Measurements from ENCODE around the gene KIF1A.

KIF1A gene

DNA sequence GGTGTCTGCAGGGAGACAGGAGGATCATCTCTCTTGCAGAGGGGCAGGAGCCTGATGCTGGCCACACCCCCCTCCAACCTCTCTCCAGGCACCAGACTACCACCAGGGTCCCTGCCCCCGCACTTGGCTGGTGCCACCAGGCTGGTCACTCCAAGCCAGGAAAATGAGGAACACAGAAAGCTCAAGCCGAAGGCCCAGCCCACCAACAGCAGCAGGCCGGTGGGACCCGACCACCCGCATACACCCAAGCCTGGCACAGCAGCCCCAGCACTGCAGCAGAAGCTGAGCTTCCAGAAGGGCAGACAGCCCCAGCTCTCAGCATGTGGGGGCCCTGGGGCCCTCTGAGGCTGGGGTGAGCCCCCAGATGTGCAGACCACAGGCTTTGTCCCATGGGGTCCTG lies 52.7 kb downstream of the KIF1A start:
- DNase-seq (ENCODE audit: low read depth) = no peak

DNA sequence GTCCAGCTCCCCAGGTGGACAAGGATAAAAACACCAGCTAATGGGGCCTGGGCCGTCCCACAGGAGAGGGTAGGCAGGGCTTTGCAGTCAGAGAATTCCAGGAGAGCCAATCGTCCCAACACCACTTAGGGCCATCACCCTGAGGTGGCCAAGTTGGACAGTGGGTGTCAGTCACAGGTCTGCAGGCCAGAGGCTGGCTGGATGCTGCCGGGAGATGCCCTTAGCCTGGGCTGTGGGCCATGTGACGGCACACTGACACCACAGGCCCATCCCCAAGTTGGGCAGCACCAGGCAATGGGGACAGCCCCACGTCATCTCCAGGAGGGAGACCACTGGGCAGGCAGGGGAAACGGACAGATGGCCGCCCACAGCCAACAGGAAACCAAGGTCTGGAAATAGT lies 53.9 kb downstream of the KIF1A start:
- no peak for DNase-seq (ENCODE audit: low read depth)

DNA sequence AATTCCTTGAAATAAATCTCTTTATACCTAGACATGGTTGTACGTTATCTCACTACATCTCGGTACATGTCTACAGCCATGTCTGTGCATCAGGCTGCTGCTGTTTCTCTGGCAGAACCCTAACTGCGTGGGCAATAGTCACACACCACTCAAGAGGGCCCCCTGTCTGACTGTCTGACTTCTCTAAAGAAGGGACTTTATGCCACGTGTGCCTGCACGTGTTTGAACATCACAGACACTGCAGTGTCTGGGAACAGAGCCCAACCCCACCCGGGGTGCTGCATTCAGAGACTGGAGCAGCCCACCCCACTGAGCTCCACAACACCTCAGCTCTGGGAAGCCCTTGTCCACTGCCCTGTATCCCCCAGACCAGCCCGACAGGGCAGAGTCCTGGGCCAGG lies 55.0 kb downstream of the KIF1A start:
- DNase-seq (ENCODE audit: low read depth) = no peak

DNA sequence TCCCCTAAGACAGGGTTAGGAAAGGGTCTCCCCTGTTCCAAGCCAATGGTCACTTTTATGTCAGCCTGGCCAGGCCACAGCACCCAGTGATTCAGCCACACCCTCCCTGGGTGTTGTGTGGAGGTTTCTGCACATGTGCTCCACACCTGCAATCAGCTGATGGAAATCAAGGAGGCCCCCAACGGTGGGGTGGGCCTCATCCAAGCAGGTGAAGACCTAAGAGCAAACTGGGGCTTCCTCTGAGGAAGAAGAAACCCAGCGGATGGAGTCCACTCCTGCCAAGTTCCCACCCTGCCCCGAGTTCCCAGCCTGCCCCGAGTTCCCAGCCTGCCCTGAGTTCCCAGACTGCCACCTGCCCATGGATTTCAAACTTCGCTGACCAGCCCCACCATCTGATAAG lies 55.4 kb downstream of the KIF1A start:
- no peak for DNase-seq (ENCODE audit: low read depth)

DNA sequence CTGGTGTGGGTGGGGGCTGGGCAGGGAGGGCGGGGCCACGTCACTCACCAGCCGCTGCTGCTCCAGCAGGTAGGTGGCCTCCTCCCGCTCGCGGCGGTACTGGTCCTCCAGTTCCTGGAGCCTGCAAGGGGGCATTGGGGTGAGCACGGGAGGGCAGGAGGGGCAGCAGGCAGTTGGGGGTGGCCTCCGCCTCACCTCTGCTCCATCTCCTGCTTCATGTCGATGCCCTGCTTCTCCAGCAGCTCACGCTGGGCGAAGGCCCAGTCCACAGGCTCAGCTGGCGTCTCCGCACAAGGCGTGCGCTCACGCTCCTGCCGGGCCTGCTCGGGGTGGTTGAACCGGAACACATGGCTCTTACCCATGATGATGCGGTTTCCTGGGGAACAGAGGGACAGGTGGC lies 57.0 kb downstream of the KIF1A start:
- no peak for DNase-seq (ENCODE audit: low read depth)

DNA sequence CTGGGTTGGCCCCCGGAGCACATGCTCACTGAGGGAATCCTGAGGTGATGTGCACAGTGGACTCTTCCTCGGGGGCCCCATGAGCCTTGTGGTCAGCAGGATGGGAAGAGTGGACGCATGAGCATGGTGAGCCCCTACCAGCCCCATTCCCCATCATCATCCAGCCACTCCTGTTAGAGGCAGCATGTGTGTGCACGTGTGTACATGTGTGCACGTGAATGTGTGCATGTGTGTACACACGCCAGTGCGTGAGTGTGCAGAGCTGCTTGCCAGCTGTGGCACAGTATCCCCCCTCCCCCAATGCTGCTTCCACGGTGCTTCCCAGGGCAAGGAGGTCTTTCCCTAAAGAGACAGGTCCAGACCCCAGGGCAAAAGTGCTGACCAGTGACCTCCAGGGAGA lies 57.8 kb downstream of the KIF1A start:
- no peak for DNase-seq (ENCODE audit: low read depth)

DNA sequence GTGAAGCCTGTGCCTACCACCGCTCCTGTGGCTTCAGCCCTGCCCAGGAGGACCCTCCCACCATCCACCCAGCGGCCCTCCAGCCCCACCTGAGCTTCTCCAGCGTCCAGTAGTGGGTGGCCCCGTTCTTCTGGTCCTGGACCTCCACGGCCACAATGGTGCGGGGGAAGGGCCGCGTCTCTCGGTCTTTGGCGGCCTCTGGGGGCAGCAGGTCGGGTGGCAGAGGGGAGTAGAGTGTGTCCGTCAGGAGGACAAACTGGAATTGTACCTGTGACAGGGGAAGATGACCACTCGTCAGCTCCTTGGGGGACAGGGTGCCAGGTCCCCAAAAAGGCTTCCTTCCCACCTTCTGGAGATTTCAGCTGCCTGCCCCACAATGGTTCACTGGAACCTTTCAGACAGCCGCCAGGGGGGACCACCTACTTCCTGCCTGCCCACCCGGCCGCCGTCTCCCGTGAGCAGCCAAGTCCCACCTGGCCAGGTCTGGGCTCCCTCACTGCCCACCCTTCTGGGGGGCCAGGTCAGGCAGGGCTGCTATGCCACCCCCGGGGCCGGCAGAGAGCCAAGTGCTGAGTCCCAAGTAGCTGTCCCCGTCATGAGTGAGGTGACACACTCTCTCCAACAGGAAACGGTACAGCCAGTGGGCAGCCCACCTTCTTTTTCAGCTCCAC lies 59.3 kb downstream of the KIF1A start:
- no peak for DNase-seq (ENCODE audit: low read depth)

DNA sequence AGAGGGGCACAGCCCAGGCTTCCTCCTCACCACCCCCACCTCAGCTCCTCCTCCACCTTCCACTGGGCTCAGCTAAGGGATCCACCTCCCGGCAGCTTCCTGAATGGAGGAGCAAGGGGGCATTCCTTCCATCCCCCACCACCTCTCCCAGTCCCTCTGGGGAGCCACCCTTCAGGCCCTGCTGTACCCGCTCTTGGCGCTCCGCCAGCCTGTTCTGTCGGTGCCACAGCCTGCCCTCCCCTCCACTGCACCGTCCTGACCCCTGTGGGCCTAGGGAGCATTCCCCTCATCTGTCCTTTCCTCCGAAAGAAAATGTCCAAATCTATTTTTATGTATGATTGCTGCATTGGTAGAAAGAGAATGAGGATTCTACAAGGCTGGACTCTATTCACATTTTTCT lies 59.9 kb downstream of the KIF1A start:
- DNase-seq (ENCODE audit: low read depth) = no peak

DNA sequence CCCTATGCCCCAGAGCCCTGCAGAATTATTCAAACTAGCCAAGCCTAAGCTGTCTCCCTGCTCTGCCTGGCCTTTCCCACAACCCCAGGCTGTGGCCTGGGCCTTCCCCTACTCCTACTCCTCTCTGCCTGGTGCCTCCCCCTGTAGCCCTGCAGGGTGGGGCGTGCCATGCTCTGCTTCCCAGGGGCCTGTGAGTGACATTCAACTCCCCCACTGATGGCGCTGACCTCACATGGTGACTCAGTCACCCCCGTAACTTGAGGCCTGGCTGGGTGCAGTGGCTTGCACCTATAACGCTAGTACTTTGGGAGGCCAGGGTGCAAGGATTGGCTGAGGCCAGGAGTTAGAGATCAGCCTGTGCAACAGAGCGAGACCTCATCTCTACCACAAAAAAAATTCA lies 60.6 kb downstream of the KIF1A start:
- no peak for DNase-seq (ENCODE audit: low read depth)

DNA sequence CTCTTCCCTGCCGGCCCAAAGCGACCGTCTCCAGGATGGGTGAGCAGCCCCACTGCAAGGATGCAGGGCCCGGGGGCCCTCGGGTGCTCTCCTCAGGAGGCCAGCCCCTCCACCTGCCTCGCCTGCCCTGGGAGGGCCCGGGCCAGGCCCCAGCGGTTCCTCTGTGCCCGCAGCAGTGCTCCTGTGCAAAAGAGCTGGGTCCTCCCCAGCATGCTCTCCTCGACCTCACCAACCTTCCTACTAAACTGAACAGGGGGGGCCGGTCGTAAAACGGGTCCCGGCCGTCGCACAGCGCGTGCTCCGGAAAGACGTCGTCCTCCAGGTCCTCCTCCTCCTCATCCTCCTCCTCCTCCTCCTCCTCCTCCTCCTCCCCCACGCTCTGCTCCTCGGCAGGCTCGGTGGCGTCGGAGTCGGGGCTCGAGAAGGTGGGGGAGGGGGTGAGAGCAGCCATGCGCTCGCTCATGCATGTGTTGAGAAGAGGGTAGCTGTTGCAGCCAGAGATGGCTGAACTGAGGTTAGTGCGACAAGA lies 62.9 kb downstream of the KIF1A start:
- no peak for DNase-seq (ENCODE audit: low read depth)

DNA sequence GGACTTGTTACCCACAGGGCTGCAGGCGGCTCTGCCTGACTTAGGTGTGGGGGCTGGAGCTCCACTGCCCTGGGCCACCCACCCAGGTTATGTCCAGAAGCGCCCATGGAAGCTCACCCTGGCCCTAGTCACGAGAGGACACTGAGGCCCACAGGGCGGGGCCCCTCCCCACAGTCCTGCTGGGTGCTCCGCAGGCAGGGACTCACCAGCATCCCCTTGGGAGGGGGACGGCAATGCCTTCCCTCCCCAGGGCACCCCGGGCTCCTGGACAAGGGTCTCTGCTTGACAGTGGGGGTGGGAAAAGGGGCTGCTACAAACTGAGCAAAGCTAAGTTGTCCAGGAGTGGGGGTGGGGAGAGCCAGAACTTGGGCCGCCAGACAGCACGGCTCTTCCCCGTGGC lies 67.8 kb downstream of the KIF1A start:
- DNase-seq (ENCODE audit: low read depth) = no peak

DNA sequence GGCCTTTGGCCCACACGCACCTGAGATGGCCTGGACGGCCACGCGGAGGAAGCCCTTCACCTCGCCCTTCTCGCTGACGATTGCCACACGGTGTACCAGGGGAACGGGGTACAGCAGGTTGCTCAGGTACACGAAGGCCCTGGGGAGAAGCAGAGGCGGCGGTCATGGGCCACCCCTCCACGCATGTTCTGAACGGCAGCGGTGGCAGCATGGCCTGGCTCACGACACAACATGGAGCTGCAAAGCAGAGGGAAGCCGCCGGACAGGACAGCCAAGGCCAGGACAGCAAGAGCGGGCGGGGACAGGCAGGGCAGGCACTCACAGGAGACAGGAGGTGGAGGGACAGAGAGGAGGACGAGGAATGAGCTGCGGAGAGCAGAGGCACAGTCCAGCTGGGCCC lies 69.6 kb downstream of the KIF1A start:
- no peak for DNase-seq (ENCODE audit: low read depth)

DNA sequence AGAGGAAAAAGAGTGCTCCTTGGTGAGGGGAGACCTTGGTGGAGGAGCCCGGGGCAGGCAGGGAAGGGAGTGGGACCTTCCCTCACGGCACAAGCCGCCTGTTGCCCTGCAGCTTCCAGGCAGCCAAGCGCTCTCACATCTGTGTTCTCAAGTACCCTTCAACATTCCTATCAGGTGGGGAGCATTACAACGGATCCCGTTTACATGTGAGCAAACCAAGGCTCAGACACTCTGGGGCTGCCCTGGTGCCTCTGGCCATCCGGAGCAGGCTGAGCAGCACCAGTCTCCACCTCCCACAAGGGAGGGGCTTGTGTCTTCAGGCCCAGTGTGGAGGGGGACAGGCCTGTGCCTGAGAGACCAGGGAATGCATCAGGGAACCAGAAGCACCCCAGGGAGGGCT lies 70.5 kb downstream of the KIF1A start:
- no peak for DNase-seq (ENCODE audit: low read depth)

DNA sequence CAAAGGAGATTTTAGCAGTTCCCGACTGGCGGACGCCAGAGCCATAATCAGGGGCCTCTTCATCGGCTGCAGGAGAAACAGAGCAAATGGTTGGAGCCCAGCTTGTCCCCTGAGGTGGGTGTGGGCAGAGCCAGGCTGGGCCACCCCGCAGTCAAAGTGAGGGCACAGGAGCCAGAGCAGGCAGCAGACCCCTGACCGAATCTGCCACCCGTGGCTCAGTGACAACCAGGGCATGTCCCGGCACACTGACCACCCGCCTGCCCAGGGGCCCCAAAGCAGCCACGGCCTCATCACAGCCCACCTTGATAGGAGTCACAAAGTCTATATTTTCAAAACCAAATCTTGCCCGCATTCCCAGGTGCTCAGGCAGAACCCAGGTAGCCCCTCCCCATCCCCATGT lies 72.8 kb downstream of the KIF1A start:
- DNase-seq (ENCODE audit: low read depth) = no peak

DNA sequence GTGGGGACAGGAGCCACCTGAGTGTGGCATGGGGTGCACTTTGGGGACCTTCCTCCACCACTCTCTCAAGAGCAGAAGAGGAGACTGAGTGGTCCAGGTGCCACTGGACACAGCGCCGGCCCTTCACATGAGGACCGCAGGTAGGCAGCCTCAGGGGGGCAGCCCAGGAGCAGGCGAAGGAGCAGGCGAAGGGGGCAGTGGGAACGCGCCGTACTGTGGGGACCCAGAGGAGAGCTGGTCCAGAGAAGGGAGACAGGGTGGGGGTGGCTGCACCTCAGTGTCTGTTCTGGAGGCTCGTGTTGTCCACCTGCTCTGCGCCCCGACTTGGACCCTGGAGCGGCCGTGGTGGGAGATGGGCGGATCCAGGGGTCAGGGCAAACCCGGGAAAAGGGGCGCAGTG lies 73.3 kb downstream of the KIF1A start:
- no peak for DNase-seq (ENCODE audit: low read depth)

DNA sequence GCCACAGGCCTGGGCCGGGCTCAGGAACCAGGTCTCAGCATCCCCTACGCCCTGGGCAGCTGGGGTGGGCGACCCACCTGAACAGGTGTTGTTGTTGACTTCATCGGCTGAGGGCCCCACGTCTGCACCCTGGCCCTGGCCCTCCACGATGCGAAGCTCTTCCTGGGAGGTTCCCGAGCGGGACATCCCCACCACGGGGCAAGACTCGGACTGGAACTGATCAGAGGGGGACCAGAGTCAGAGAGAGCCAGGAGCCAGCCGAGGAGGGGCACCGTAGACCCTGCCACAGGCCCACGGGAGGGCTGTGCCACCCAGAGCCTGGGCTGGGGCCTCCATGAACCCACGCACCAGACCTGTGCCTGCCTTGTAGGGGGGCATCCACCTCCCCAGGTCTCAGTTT lies 74.1 kb downstream of the KIF1A start:
- no peak for DNase-seq (ENCODE audit: low read depth)

DNA sequence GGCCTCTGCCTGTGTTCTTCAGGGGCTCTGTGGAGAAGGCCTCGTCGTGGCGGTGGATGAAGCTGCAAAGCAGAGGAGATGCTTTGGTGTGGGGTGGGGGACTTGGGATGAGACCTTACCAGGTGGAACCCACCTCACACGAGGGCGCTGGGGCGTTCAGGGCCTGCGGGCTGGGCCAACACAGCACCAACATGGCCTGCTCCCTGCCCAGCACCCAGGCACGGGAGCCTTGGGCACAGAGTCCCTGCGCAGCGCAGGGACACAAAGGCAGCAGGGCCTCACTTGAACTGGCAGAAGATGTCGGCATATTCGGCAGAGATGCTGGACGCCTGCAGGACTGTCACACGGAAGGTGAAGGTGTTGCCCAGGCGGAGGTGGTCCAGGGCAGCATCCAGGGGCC lies 74.6 kb downstream of the KIF1A start:
- no peak for DNase-seq (ENCODE audit: low read depth)

DNA sequence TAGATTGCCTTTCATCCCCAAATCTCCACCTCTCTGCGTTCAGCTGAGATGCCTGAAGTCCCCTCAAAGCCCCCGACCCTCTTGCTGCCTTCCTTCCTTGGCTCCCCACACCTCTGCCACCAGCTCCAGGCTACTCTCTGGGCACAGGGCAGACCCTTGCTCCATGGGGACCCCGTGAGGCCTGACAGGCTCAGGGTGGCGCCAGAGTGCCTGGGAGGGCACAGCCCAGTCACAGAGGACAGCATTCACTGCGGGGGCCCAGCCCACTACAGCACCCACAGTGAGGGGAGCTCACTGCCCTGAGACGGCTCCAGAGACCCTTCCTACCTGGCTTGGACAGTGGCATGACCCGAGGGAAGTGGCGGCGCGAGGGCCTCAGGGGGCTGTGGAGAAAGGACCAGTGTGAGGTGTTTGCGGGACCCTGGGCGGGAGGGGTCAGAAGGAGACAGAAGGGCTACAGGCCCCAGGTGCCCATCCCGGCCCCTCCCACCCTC lies 77.4 kb downstream of the KIF1A start:
- no peak for DNase-seq (ENCODE audit: low read depth)

DNA sequence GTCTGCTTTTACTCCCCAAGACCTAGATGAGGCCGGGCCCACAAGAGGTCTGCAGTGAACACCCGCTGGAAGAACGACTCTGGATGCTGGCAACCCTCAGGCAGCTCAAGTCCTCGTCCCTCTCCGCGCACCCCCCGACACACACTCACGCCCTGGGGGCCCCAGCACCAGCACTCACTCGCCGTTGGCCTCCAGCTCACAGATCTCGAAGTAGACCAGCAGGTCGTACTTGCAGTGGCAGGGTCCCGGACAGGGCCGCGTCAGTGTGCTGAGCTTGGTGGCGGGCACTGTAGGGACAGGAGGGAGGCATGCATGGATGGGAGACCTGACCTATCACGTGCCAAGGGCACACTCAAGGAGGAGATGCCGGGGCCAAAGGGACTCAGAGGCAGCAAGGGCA lies 78.9 kb downstream of the KIF1A start:
- DNase-seq (ENCODE audit: low read depth) = no peak

DNA sequence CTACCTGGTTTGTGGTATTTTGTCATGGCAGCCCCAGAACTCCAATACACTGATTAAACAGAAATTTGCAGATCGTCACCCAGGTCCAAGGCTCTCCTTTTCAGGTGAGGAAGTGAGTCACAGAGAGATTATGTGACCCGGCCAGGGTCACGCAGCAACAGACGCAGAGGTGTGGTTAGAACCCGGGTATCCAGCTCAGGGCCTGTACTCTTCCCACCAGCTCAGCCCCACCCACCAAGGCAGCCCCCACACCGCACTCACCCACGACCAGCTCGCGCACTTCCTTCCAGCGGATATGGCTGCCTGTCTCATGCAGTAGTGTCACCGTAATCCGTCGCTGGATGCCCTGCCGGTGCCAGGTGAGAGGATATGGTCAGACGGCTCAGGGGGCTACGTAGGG lies 80.2 kb downstream of the KIF1A start:
- no peak for DNase-seq (ENCODE audit: low read depth)

DNA sequence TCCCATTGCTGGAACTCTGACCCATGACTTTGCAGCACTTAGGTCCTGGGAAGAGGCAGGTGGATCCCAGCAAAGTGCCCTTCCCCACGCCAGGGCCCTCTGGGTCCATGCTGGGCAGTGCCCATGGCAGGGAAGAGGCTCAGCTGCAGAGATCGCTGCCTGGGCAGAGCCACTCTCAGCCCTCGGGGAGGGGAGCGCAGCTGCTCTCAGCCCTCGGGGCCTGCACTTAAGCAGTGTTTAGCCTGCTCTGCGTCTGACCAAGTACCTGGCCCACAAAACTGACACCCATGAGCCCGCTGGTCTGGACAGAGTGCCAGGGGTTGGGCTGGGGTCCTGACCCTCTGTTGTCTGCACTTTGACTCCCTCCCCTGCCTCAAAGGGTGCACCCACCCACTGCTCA lies 82.1 kb downstream of the KIF1A start:
- DNase-seq (ENCODE audit: low read depth) = no peak

DNA sequence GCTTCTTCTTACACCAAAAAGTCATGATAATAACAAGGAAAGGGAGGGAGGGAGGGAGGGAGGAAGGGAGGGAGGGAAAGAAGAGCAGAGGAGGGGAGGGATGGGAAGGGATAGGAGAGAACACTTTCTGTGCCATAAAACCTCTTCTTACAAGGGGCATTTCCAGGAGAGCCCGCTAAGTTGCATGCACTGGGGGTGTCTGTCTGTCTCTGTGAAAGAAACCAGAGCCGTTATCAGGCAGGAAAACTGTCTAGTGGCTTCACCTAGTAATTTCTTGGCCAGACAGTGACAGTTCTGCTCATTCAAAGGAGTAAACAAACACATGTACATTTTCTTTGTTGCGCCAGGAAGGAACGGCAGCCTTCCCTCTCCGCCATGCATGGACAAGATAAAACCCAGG lies 82.5 kb downstream of the KIF1A start:
- no peak for DNase-seq (ENCODE audit: low read depth)

DNA sequence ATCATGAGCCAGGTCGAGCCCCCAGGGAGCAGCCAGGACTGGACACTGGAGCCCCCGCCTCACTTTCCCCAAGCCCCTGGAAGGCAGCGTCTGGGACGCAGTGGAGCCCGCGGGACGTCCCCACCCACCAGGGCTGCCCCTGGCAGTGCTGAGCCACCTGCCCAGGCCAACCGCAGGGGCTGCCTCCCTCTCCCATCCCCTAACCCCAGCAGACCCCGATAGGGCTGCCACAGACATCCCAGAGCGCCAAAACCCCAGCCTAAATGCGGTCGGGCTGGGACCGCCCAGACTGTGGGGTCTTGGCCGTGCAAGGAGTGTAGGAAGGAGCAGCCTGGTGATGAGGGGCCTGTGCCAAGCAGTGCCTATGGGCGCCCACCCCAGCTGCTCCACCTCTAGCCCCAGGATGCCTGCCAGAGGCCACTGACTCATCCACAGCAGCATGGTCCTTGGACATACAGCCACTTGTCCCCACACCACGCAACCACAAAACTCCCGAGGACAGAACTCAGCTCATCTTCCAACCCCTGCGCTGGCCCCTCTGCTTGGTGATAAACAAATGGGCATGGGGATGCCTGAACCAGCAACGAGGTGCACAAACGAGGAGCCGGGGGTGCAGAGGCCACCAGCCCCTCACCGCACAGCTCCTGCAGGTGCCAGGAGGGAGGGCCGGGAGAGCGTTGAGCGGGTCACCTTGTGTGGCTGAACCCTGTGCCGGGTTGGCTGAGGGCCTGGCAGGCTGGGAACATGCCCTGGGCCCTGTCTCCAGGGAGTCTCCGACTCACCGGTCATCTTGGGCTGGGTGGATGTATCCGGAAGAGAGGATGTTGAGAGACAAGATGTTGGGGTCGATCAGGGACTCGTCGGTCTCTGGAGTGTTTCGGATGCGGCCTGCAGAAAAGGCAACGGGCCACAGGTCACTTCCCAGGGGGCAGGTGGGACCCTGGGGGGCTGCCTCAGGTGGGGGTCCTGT lies 83.5 kb downstream of the KIF1A start:
- DNase-seq (ENCODE audit: low read depth) = no peak

Data from stimulated activated CD8-positive, alpha-beta memory T cell treated with anti-CD3 and anti-CD28 coated beads, Interleukin-15, amount 100 ng/mL, for 1 hour (primary cell).